ENCODE measurements around the gene KLHL22.

- no peak for TF ChIP-seq CTCF (IDR thresholded peaks at IDR 0.05)
- TF ChIP-seq POLR2AphosphoS5 (IDR thresholded peaks at IDR 0.05): no peak
- no peak for TF ChIP-seq POLR2A (IDR thresholded peaks at IDR 0.05; ENCODE audit: low read depth)
Measured at GRCh38 chr22:20432244-20432686, 63.3 kb downstream of the KLHL22 start.

Measured in esophagus muscularis mucosa (tissue), 3 donors.